ENCODE data around the gene C19orf85. TPM values are rescaled to one million over a fixed set of nuclear protein-coding genes. Genes with fewer than 3 reads are reported as not detected.
"Not testable (repeated sequence)": the region's sequence is repeated elsewhere in the genome, so short reads cannot be mapped to it uniquely, and the experiment has no call there.

The C19orf85 gene
- total and polyA plus RNA-seq, 12 donors, result not detected

DNA sequence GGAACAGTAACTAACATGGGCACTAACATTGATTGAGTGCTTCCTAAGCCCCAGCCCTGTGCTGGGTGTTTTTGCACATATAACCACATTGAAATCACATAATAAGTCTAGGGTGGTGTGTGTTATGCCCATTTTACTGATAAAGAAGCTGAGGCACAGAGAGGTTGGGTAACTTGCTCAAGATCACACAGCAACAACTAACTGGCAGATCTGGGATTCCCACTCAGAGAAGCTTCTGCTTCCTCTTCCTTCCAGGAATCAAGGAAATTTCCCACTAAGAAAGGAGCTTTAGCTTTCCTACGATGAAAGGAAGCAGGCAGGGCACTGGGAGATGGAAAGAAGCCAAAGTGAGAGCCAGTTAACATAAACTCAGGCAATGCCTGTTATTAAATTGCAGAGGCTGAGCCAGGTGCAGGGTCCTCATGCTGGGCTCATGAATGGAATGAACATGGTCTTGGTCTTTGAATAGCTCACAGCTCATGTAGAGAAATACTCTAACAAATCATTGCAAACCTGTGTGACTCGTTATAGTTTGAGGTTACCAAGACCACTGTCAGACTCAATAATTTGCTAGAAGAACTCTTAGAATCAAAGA is 33.8 kb upstream of the C19orf85 start:
- no peaks in the 10 kb centered on the region for H3K36me3 ChIP-seq (replicated peaks in 1 of 2)
- intact Hi-C loops (cut with DNase I), result no loop called here
- no peak overlapping the region for H3K4me3 ChIP-seq
- no peak for DNase-seq
- H3K27ac ChIP-seq, result no peak overlapping the region
- no peaks in the 10 kb centered on the region for H3K4me1 ChIP-seq (replicated peaks in 1 of 2)
- 36 to 65% (median 40%) methylated on average over 2 of the region's 2 CpGs for WGBS, 4 donors
- no peaks in the 10 kb centered on the region for H3K27me3 ChIP-seq
- H3K9me3 ChIP-seq (replicated peaks in 1 of 3), result no peaks in the 10 kb centered on the region
- TF ChIP-seq, protein P1, sequence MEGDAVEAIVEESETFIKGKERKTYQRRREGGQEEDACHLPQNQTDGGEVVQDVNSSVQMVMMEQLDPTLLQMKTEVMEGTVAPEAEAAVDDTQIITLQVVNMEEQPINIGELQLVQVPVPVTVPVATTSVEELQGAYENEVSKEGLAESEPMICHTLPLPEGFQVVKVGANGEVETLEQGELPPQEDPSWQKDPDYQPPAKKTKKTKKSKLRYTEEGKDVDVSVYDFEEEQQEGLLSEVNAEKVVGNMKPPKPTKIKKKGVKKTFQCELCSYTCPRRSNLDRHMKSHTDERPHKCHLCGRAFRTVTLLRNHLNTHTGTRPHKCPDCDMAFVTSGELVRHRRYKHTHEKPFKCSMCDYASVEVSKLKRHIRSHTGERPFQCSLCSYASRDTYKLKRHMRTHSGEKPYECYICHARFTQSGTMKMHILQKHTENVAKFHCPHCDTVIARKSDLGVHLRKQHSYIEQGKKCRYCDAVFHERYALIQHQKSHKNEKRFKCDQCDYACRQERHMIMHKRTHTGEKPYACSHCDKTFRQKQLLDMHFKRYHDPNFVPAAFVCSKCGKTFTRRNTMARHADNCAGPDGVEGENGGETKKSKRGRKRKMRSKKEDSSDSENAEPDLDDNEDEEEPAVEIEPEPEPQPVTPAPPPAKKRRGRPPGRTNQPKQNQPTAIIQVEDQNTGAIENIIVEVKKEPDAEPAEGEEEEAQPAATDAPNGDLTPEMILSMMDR (IDR thresholded peaks at IDR 0.05), result no peak
- no peak for TF ChIP-seq POLR2A (IDR thresholded peaks at IDR 0.05)

DNA sequence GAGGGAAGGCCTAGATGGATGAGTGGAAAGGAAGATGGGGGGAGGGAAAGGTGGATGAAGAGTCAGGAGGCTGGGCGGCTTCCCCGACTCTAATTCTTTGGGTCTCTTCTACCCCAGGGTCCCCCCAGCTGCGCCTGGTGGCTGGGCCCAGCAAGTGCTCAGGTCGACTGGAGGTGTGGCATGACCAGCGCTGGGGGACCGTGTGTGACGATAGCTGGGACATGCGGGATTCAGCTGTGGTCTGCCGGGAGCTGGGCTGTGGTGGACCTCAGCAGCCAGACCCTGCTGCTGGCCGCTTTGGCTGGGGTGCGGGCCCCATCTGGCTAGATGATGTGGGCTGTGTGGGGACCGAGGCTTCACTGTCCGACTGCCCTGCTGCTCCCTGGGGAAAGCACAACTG is 33.2 kb upstream of the C19orf85 start:
- Histone ChIP-seq H3K36me3 (replicated peaks in 1 of 2) (no peaks in the 10 kb centered on the region), H3K27ac (no peak overlapping the region), H3K27me3 (no peaks in the 10 kb centered on the region), H3K4me1 (replicated peaks in 1 of 2) (no peaks in the 10 kb centered on the region), H3K9me3 (replicated peaks in 1 of 3) (no peaks in the 10 kb centered on the region), H3K4me3 (no peak overlapping the region)
- TF ChIP-seq, protein P1 (IDR thresholded peaks at IDR 0.05), result no peak
- TF ChIP-seq POLR2A (IDR thresholded peaks at IDR 0.05), result no peak
- intact Hi-C loops (cut with DNase I), result no loop called here
- DNase-seq, result no peak
- WGBS, 4 donors, result 81 to 89% (median 87%) methylated on average over 6 to 13 of the region's 13 CpGs

DNA sequence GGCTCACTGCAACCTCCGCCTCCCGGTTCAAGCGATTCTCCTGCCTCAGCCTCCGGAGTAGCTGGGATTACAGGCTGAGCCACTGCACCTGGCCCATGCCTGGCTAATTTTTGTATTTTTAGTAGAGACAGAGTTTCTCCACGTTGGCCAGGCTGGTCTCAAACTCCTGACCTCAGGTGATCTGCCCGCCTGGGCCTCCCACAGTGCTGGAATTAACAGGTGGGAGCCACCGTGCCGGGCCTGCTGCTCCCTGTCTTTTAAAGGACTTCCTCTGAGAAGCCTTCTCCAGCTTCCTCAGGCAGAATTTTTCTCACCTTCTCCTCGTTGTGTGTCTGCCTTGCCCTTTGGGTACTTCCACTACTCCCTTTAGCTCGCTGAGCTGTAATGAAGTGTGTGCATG is 32.3 kb upstream of the C19orf85 start:
- DNase-seq; H3K36me3 ChIP-seq (replicated peaks in 1 of 2); H3K27me3 ChIP-seq; H3K4me3 ChIP-seq; H3K9me3 ChIP-seq (replicated peaks in 1 of 3); H3K4me1 ChIP-seq (replicated peaks in 1 of 2); H3K27ac ChIP-seq; intact Hi-C loops (cut with DNase I): not testable (repeated sequence)
- WGBS, 4 donors, result 83 to 87% (median 86%) methylated on average over 10 of the region's 10 CpGs

- H3K4me3 ChIP-seq, result no peak overlapping the region
- no peaks in the 10 kb centered on the region for H3K9me3 ChIP-seq (replicated peaks in 1 of 3)
- 71 to 85% (median 80%) methylated on average over 10 to 11 of the region's 11 CpGs for WGBS, 4 donors
- TF ChIP-seq, protein P1 (IDR thresholded peaks at IDR 0.05), result no peak
- TF ChIP-seq POLR2A (IDR thresholded peaks at IDR 0.05), result no peak
- DNase-seq, result no peak
- intact Hi-C loops (cut with DNase I), result no loop called here
- no peak overlapping the region for H3K27ac ChIP-seq
- no peaks in the 10 kb centered on the region for H3K36me3 ChIP-seq (replicated peaks in 1 of 2)
- no peaks in the 10 kb centered on the region for H3K27me3 ChIP-seq
- H3K4me1 ChIP-seq (replicated peaks in 1 of 2), result no peaks in the 10 kb centered on the region
These were observed 31.2 kb upstream of the C19orf85 start for GRCh38 chr19:55495646-55496349.

Measured in adrenal gland (tissue), 12 donors.